Esophagus (tissue), 2 donors: Measurements from ENCODE around the gene MYH15. TPM values are rescaled to one million over a fixed set of nuclear protein-coding genes. Genes with fewer than 3 reads are reported as not detected.

ENCODE experiments used
- H3K27ac ChIP-seq, 2 donors: one replicate each; pipeline ENCODE4 v1.5.1; 2013; ENCODE audit warnings: low read depth in 2 of 2, mild to moderate bottlenecking in 2 of 2, inconsistent platforms in 1 of 2, low read length in 1 of 2, moderate library complexity in 1 of 2
- H3K27me3 ChIP-seq, 2 donors: one replicate each; pipeline ENCODE4 v1.6.1; 2013; ENCODE audit warnings: low read length in 2 of 2, control low read depth in 1 of 2, mild to moderate bottlenecking in 1 of 2; ENCODE audit not compliant: insufficient read depth in 2 of 2, control insufficient read depth in 1 of 2
- H3K36me3 ChIP-seq, 2 donors: one replicate each; pipeline ENCODE4 v1.6.1; 2013; ENCODE audit warnings: low read length in 1 of 2; ENCODE audit not compliant: control insufficient read depth in 2 of 2, insufficient read depth in 2 of 2
- H3K4me1 ChIP-seq, 2 donors: one replicate each; pipeline ENCODE4 v1.6.1; 2013; ENCODE audit warnings: low read length in 1 of 2; ENCODE audit not compliant: control insufficient read depth in 2 of 2, insufficient read depth in 2 of 2
- H3K4me3 ChIP-seq, 2 donors: one replicate each; pipeline ENCODE4 v1.5.1; 2013; ENCODE audit warnings: low read length in 2 of 2, mild to moderate bottlenecking in 2 of 2, low read depth in 1 of 2, moderate library complexity in 1 of 2
- H3K9me3 ChIP-seq, 2 donors: one replicate each; pipeline ENCODE4 v1.6.1; 2013; ENCODE audit warnings: mild to moderate bottlenecking in 2 of 2, low read depth in 1 of 2, low read length in 1 of 2, moderate library complexity in 1 of 2; ENCODE audit not compliant: control insufficient read depth in 2 of 2, insufficient read depth in 1 of 2
- WGBS, 2 donors: extraction: QIAGEN DNeasy Blood & Tissue Kit; methylation state at CpG; one replicate each; pipeline ENCODE4 v1.1.7; 2013; 5-methylcytosine and 5-hydroxymethylcytosine counted together
- polyA plus RNA-seq, 2 donors: library from polyadenylated mRNA; stranded (reverse); fragments of 200-250 nt; gene quantifications; one replicate each; pipeline ENCODE4 v1.2.3, GENCODE V29; 2013
- donor health status: healthy with polysubstance abuse.
- donor health status: Bipolar disorder and iron deficiency.

MYH15 gene
- polyA plus RNA-seq, 2 donors: 0.01 to 0.02 TPM

GRCh38 chr3:108497271-108497670 is 13.1 kb downstream of the MYH15 start:
- H3K4me3 ChIP-seq: no peak overlapping the region
- WGBS, 2 donors: 92 to 93% methylated on average over 1 of the region's 1 CpG
- H3K4me1 ChIP-seq: no peaks in the 10 kb centered on the region
- H3K27me3 ChIP-seq: no peaks in the 10 kb centered on the region
- H3K36me3 ChIP-seq: no peaks in the 10 kb centered on the region
- H3K27ac ChIP-seq: no peak overlapping the region
- H3K9me3 ChIP-seq: no peaks in the 10 kb centered on the region

- no peaks in the 10 kb centered on the region for H3K4me1 ChIP-seq
- 83 to 84% methylated on average over 6 of the region's 6 CpGs for WGBS, 2 donors
- H3K27me3 ChIP-seq: no peaks in the 10 kb centered on the region
- no peak overlapping the region for H3K4me3 ChIP-seq
- no peak overlapping the region for H3K27ac ChIP-seq
- no peaks in the 10 kb centered on the region for H3K9me3 ChIP-seq
- H3K36me3 ChIP-seq: no peaks in the 10 kb centered on the region
Measured at GRCh38 chr3:108495717-108496116, 14.7 kb downstream of the MYH15 start.

- H3K36me3 ChIP-seq: no peaks in the 10 kb centered on the region
- H3K4me3 ChIP-seq: no peak overlapping the region
- H3K27me3 ChIP-seq: no peaks in the 10 kb centered on the region
- H3K9me3 ChIP-seq: no peaks in the 10 kb centered on the region
- H3K4me1 ChIP-seq: no peaks in the 10 kb centered on the region
- 47 to 50% methylated on average over 3 of the region's 3 CpGs for WGBS, 2 donors
- H3K27ac ChIP-seq: no peak overlapping the region
Measured at GRCh38 chr3:108494906-108495531, 15.4 kb downstream of the MYH15 start.

- Histone ChIP-seq H3K4me1 (no peaks in the 10 kb centered on the region), H3K9me3 (no peaks in the 10 kb centered on the region), H3K27ac (no peak overlapping the region), H3K27me3 (no peaks in the 10 kb centered on the region), H3K4me3 (no peak overlapping the region), H3K36me3 (no peaks in the 10 kb centered on the region)
- 60 to 76% methylated on average over 2 of the region's 2 CpGs for WGBS, 2 donors
Measured at GRCh38 chr3:108493862-108494261, 16.5 kb downstream of the MYH15 start.

DNA sequence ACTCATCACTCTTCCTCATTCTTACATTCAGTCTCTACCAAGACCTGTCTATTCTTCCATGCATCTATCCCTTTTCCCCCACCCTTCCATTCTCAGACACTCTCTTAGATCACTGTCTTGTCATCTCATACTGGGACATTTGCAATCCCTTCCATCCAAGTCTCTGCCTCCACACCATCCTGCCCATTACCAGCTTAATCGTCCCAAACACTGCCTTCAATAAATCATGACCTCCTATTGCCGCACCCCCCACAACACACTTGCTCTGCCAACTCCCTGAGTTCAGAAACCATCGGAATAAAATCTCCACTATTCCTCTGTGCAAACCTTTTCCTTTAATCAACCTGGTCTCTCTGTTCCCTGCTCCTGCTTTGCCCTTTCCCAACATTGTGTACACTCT is 18.9 kb downstream of the MYH15 start:
- 90 to 92% methylated on average over 3 of the region's 3 CpGs for WGBS, 2 donors
- no peaks in the 10 kb centered on the region for H3K27me3 ChIP-seq
- no peaks in the 10 kb centered on the region for H3K9me3 ChIP-seq
- H3K4me1 ChIP-seq: no peaks in the 10 kb centered on the region
- no peak overlapping the region for H3K4me3 ChIP-seq
- no peaks in the 10 kb centered on the region for H3K36me3 ChIP-seq
- H3K27ac ChIP-seq: no peak overlapping the region

- H3K4me3 ChIP-seq: no peak overlapping the region
- 17 to 19% methylated on average over 2 of the region's 2 CpGs for WGBS, 2 donors
- H3K27me3 ChIP-seq: no peaks in the 10 kb centered on the region
- H3K36me3 ChIP-seq: no peaks in the 10 kb centered on the region
- H3K9me3 ChIP-seq: no peaks in the 10 kb centered on the region
- H3K27ac ChIP-seq: no peak overlapping the region
- no peaks in the 10 kb centered on the region for H3K4me1 ChIP-seq
Measured at GRCh38 chr3:108489776-108490175, 20.6 kb downstream of the MYH15 start.

DNA sequence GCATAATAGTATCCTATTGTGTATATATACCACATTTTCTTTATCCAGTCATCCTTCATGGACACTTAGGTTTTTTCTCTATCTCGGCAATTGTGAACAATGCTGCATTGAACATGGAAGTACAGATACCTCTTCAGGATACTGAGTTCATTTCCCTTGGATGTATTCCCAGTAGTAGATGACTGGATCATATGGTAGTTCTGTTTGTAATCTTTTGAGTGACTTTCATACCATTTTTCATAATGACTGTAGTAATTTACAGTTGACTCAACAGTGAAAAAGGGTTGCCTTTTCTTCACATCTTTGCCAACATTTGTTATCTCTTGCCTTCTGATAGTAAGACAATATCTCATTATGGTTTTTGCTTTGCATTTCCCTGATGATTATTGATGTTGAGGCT is 21.8 kb downstream of the MYH15 start:
- Histone ChIP-seq H3K27me3 (no peaks in the 10 kb centered on the region), H3K9me3 (no peaks in the 10 kb centered on the region), H3K4me1 (no peaks in the 10 kb centered on the region), H3K27ac (no peak overlapping the region), H3K36me3 (no peaks in the 10 kb centered on the region), H3K4me3 (no peak overlapping the region)
- WGBS, 2 donors: 72% methylated on average over 1 of the region's 1 CpG

DNA sequence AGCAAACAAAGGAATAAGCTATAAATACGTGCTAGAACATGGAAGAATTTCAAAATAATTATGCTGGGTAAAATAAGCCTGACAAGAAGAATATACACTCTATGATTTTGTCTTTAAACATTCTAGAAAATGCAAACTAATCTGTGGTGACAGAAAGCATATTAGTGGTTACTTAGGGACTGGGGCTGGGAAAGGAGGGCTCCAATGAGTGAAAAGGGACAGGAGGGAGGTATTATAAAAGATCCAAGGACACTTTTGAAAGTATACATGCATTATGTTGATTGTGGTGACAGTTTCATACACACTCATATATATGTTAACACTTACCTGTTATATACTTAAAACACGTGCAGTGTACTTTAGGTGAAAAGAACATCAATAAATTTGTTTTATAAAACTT is 23.0 kb downstream of the MYH15 start:
- Histone ChIP-seq H3K27me3 (no peaks in the 10 kb centered on the region), H3K9me3 (no peaks in the 10 kb centered on the region), H3K36me3 (no peaks in the 10 kb centered on the region), H3K27ac (no peak overlapping the region), H3K4me3 (no peak overlapping the region), H3K4me1 (no peaks in the 10 kb centered on the region)
- 41% methylated on average over 2 of the region's 2 CpGs for WGBS, 2 donors

GRCh38 chr3:108486941-108487340 is 23.5 kb downstream of the MYH15 start:
- Histone ChIP-seq H3K9me3 (no peaks in the 10 kb centered on the region), H3K4me3 (no peak overlapping the region), H3K27ac (no peak overlapping the region), H3K27me3 (no peaks in the 10 kb centered on the region), H3K36me3 (no peaks in the 10 kb centered on the region), H3K4me1 (no peaks in the 10 kb centered on the region)
- 30 to 40% methylated on average over 6 of the region's 6 CpGs for WGBS, 2 donors

DNA sequence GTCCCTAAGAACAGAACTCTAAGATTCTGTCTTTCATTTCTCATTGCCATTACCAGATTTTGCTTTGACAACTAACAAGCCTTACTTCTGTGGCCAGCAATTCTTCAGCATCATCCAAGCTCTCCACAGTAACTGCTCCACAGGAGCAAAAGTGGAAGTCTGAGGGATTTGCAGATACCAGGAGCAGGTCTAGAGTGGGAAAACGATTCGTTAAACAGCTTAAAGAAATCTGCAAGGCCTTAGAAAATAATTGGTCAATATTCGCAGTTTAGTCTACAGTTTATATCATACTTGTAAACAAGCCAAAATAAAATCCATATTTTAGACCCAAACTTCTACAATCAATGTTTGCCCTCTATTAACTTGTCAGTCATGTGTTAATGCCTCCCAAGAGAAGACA is 24.1 kb downstream of the MYH15 start:
- H3K9me3 ChIP-seq: no peaks in the 10 kb centered on the region
- no peak overlapping the region for H3K4me3 ChIP-seq
- H3K27me3 ChIP-seq: no peaks in the 10 kb centered on the region
- H3K4me1 ChIP-seq: no peaks in the 10 kb centered on the region
- no peaks in the 10 kb centered on the region for H3K36me3 ChIP-seq
- H3K27ac ChIP-seq: no peak overlapping the region
- WGBS, 2 donors: 74 to 88% methylated on average over 3 of the region's 3 CpGs
